ENCODE results near the gene LGSN. TPM values are rescaled to one million over a fixed set of nuclear protein-coding genes. Genes with fewer than 3 reads are reported as not detected.

Gene LGSN
- total RNA-seq, 1 experiment from 2014 or later, result not detected

- intact Hi-C loops (cut with micrococcal nuclease; ENCODE audit: unreplicated experiment), result no loop called here
- no peaks in the 10 kb centered on the region for H3K9me3 Mint-ChIP-seq (ENCODE audit: low read depth, unreplicated experiment)
- TF ChIP-seq CTCF (IDR thresholded peaks at IDR 0.05; ENCODE audit: unreplicated experiment), result no peak
- peaks cover 28% of the 10 kb centered on the region for H3K27me3 Mint-ChIP-seq (ENCODE audit: unreplicated experiment)
- no peak for DNase-seq
- CTCF ChIA-PET, result interaction anchor here (0.6 to 1.3 kb wide), 3 partner anchors 9 to 665 kb away, joined by 3 to 6 read pairs (median 3); no protein-coding TSS in a partner anchor
- no TSS peak for BruUV-seq (replicated peaks)
- no peaks in the 10 kb centered on the region for H3K4me1 Mint-ChIP-seq (ENCODE audit: low read depth, unreplicated experiment)
- H3K36me3 Mint-ChIP-seq (ENCODE audit: insufficient read depth, unreplicated experiment), result no peaks in the 10 kb centered on the region
- no peak overlapping the region for H3K27ac Mint-ChIP-seq (ENCODE audit: unreplicated experiment)
- no peak overlapping the region for H3K4me3 Mint-ChIP-seq (ENCODE audit: low read depth, unreplicated experiment)
These were observed 52.0 kb downstream of the LGSN start for GRCh38 chr6:63267828-63268227.

- intact Hi-C loops (cut with micrococcal nuclease; ENCODE audit: unreplicated experiment), result no loop called here
- no peak for TF ChIP-seq CTCF (IDR thresholded peaks at IDR 0.05; ENCODE audit: unreplicated experiment)
- CTCF ChIA-PET, result interaction anchor here (1.3 kb wide), 1 partner anchor 9 kb away, joined by 3 read pairs; no protein-coding TSS in a partner anchor
- no peak overlapping the region for H3K4me3 Mint-ChIP-seq (ENCODE audit: low read depth, unreplicated experiment)
- no peaks in the 10 kb centered on the region for H3K4me1 Mint-ChIP-seq (ENCODE audit: low read depth, unreplicated experiment)
- no peak overlapping the region for H3K27ac Mint-ChIP-seq (ENCODE audit: unreplicated experiment)
- H3K27me3 Mint-ChIP-seq (ENCODE audit: unreplicated experiment), result peaks cover 28% of the 10 kb centered on the region
- DNase-seq, result no peak
- H3K9me3 Mint-ChIP-seq (ENCODE audit: low read depth, unreplicated experiment), result no peaks in the 10 kb centered on the region
- H3K36me3 Mint-ChIP-seq (ENCODE audit: insufficient read depth, unreplicated experiment), result no peaks in the 10 kb centered on the region
- BruUV-seq (replicated peaks), result no TSS peak
These were observed 52.7 kb downstream of the LGSN start for GRCh38 chr6:63267046-63267445.

DNA sequence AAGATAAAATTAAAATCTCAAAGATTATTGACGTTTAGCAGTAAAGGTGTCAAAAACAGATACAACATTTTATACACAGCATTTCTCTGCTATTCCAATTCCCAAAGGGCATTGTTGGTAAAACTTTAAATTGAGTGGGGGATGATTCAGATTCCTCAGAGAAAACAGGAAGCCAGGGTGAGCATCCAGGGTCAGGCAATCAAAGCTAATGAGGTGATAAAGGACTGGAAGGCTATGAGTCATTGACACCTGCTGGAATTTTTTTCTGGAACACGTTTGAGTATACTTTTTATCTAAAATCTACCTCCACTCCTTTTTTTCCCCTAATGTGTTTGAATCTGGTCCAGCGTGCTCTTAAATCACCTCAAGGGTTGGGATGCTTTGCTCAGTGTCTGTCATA is 56.3 kb downstream of the LGSN start:
- TF ChIP-seq CTCF (IDR thresholded peaks at IDR 0.05; ENCODE audit: unreplicated experiment), result no peak
- CTCF ChIA-PET, result interaction anchor here (0.6 to 1.0 kb wide), 2 partner anchors 11 to 22 kb away, joined by 3 read pairs; no protein-coding TSS in a partner anchor
- H3K36me3 Mint-ChIP-seq (ENCODE audit: insufficient read depth, unreplicated experiment), result no peaks in the 10 kb centered on the region
- no peaks in the 10 kb centered on the region for H3K9me3 Mint-ChIP-seq (ENCODE audit: low read depth, unreplicated experiment)
- H3K4me3 Mint-ChIP-seq (ENCODE audit: low read depth, unreplicated experiment), result no peak overlapping the region
- H3K4me1 Mint-ChIP-seq (ENCODE audit: low read depth, unreplicated experiment), result no peaks in the 10 kb centered on the region
- no peak overlapping the region for H3K27ac Mint-ChIP-seq (ENCODE audit: unreplicated experiment)
- intact Hi-C loops (cut with micrococcal nuclease; ENCODE audit: unreplicated experiment), result no loop called here
- no TSS peak for BruUV-seq (replicated peaks)
- no peaks in the 10 kb centered on the region for H3K27me3 Mint-ChIP-seq (ENCODE audit: unreplicated experiment)
- no peak for DNase-seq

GRCh38 chr6:63261820-63262219 is 58.0 kb downstream of the LGSN start:
- no peaks in the 10 kb centered on the region for H3K36me3 Mint-ChIP-seq (ENCODE audit: insufficient read depth, unreplicated experiment)
- CTCF ChIA-PET, result no interaction called here
- DNase-seq, result no peak
- H3K27me3 Mint-ChIP-seq (ENCODE audit: unreplicated experiment), result no peaks in the 10 kb centered on the region
- H3K27ac Mint-ChIP-seq (ENCODE audit: unreplicated experiment), result no peak overlapping the region
- no peaks in the 10 kb centered on the region for H3K9me3 Mint-ChIP-seq (ENCODE audit: low read depth, unreplicated experiment)
- no peaks in the 10 kb centered on the region for H3K4me1 Mint-ChIP-seq (ENCODE audit: low read depth, unreplicated experiment)
- no peak for TF ChIP-seq CTCF (IDR thresholded peaks at IDR 0.05; ENCODE audit: unreplicated experiment)
- H3K4me3 Mint-ChIP-seq (ENCODE audit: low read depth, unreplicated experiment), result no peak overlapping the region
- BruUV-seq (replicated peaks), result no TSS peak
- intact Hi-C loops (cut with micrococcal nuclease; ENCODE audit: unreplicated experiment), result no loop called here

Data from Calu3 (cell line).